HCT116 (cell line): ENCODE measurements around the gene APOC1. TPM values are rescaled to one million over a fixed set of nuclear protein-coding genes. Genes with fewer than 3 reads are reported as not detected.

Source experiments
- ATAC-seq: fragments of 200-7000 bp; cut with Tn5 transposase; 2 replicates; pipeline ENCODE4 v1.9.1; 2020; ENCODE audit warnings: mild to moderate bottlenecking, moderate library complexity
- BruUV-seq: library from RNA; stranded (reverse); fragments of 400-500 nt; replicated peaks from 2 replicates; lab custom pipeline; 2021; lab: Mats Ljungman, UMichigan
- CTCF ChIA-PET: fragments of 300-600 bp; sonication (Branson Sonifier 250); formaldehyde crosslinking; loops from one replicate; lab custom pipeline; 2021; ENCODE audit warnings: antibody characterized with exemption; lab: Charles Lee
- POLR2A ChIA-PET: fragments of 300-600, 350-600 bp; sonication (Branson Sonifier 250); formaldehyde crosslinking; loops from one replicate; lab custom pipeline; 2021; ENCODE audit warnings: antibody characterized with exemption; lab: Charles Lee
- RAD21 ChIA-PET, 2 experiments: fragments of 300-600 bp; sonication (Branson Sonifier 250); formaldehyde crosslinking; loops; one replicate each; lab custom pipeline; 2023; ENCODE audit warnings: low total read pairs in 2 of 2; ENCODE audit not compliant: uncharacterized antibody in 2 of 2, unreplicated experiment in 2 of 2, low non-redundant PET in 1 of 2; lab: Charles Lee
- DNase-seq: peaks from one replicate; pipeline ENCODE4 v3.0.0-alpha.2; 2010; ENCODE audit warnings: low read depth, low spot score
- H2AFZ ChIP-seq: fragments of 200-600 bp; shearing (Covaris generic), sonication (generic); 2 replicates; pipeline ENCODE4 v1.6.1; 2017; ENCODE audit warnings: low read depth, mixed run types, mixed read lengths, antibody characterized with exemption, low read length; ENCODE audit not compliant: poor library complexity, severe bottlenecking
- H3K27ac ChIP-seq: 2 replicates; pipeline ENCODE4 v1.5.1; 2012; ENCODE audit warnings: low read depth, low read length
- H3K27me3 ChIP-seq: fragments of 200-600 bp; sonication (generic); 2 replicates; pipeline ENCODE4 v1.6.1; 2016; ENCODE audit warnings: mixed run types, low read length, mixed read lengths; ENCODE audit not compliant: insufficient read depth
- H3K36me3 ChIP-seq, 2 experiments: fragments of 200-500 bp in 1 of 2; fragments of 200-600 bp in 1 of 2; sonication (Bioruptor generic) in 1 of 2; sonication (generic) in 1 of 2; 2 replicates each; pipeline versions ENCODE4 v1.5.1 to v1.6.1; 2014 to 2016; ENCODE audit warnings: low read length in 2 of 2, inconsistent platforms in 1 of 2, mixed read lengths in 1 of 2, mixed run types in 1 of 2; ENCODE audit not compliant: insufficient read depth in 2 of 2, control insufficient read depth in 1 of 2
- H3K4me1 ChIP-seq, 2 experiments: fragments of 200-600 bp in 1 of 2; sonication (generic) in 1 of 2; 2 replicates each; pipeline versions ENCODE4 v1.5.1 to v1.6.1; 2012 to 2017; ENCODE audit warnings: low read length in 2 of 2, inconsistent platforms in 1 of 2, mild to moderate bottlenecking in 1 of 2, mixed read lengths in 1 of 2, mixed run types in 1 of 2, moderate library complexity in 1 of 2; ENCODE audit not compliant: insufficient read depth in 2 of 2, control insufficient read depth in 1 of 2
- H3K4me2 ChIP-seq: fragments of 200-600 bp; sonication (generic); 2 replicates; pipeline ENCODE4 v1.6.1; 2017; ENCODE audit warnings: mixed run types, low read length, mixed read lengths
- H3K4me3 ChIP-seq, 2 experiments: fragments of 200-600 bp in 1 of 2; sonication (generic) in 1 of 2; replicated peaks in 1 of 2; 2 replicates each; pipeline ENCODE4 v1.5.1; 2011 to 2016; ENCODE audit warnings: low read length in 2 of 2, control low read depth in 1 of 2, low read depth in 1 of 2, mild to moderate bottlenecking in 1 of 2, mixed read lengths in 1 of 2, mixed run types in 1 of 2
- H3K79me2 ChIP-seq: fragments of 200-600 bp; sonication (generic); 2 replicates; pipeline ENCODE4 v1.6.1; 2017; ENCODE audit warnings: mild to moderate bottlenecking, mixed run types, low read length, moderate library complexity, mixed read lengths; ENCODE audit not compliant: insufficient read depth
- H3K9ac ChIP-seq: fragments of 200-600 bp; sonication (generic); 2 replicates; pipeline ENCODE4 v1.6.1; 2016; ENCODE audit warnings: low read length, mixed read lengths
- H3K9me2 ChIP-seq: fragments of 200-600 bp; sonication (generic), shearing (Covaris generic); 2 replicates; pipeline ENCODE4 v1.6.1; 2017; ENCODE audit warnings: mixed run types, mild to moderate bottlenecking, moderate library complexity; ENCODE audit not compliant: insufficient read depth
- H3K9me3 ChIP-seq, 2 experiments: fragments of 200-500 bp in 1 of 2; fragments of 200-600 bp in 1 of 2; sonication (Bioruptor generic) in 1 of 2; sonication (generic) in 1 of 2; 2 replicates each; pipeline ENCODE4 v1.6.1; 2014 to 2017; ENCODE audit warnings: low read length in 2 of 2, mixed read lengths in 2 of 2, inconsistent platforms in 1 of 2, low read depth in 1 of 2, mild to moderate bottlenecking in 1 of 2, mixed run types in 1 of 2, moderate library complexity in 1 of 2; ENCODE audit not compliant: control insufficient read depth in 1 of 2, insufficient read depth in 1 of 2
- H4K20me1 ChIP-seq: fragments of 200-600 bp; sonication (generic), shearing (Covaris generic); 2 replicates; pipeline ENCODE4 v1.6.1; 2017; ENCODE audit warnings: mixed run types, mild to moderate bottlenecking, moderate library complexity; ENCODE audit not compliant: insufficient read depth
- CBX3 ChIP-seq: IDR thresholded peaks from 2 replicates; pipeline ENCODE4 v1.6.1; 2012; ENCODE audit warnings: low read depth
- CEBPB ChIP-seq: IDR thresholded peaks from 2 replicates; pipeline ENCODE4 v1.6.1; 2012; ENCODE audit warnings: low read depth
- EGR1 ChIP-seq: IDR thresholded peaks from 2 replicates; pipeline ENCODE4 v1.6.1; 2012; ENCODE audit warnings: low read depth
- EZH2 ChIP-seq: fragments of 200-600 bp; sonication (generic); IDR thresholded peaks from 2 replicates; pipeline ENCODE4 v1.6.1; 2017; ENCODE audit warnings: antibody characterized with exemption, mixed run types
- EZH2phosphoT487 ChIP-seq: fragments of 200-600 bp; IDR thresholded peaks from 2 replicates; pipeline ENCODE4 v1.6.1; 2018; ENCODE audit warnings: antibody characterized with exemption, borderline replicate concordance
- FOSL1 ChIP-seq: IDR thresholded peaks from 2 replicates; pipeline ENCODE4 v1.6.1; 2012; ENCODE audit warnings: low read depth
- POLR2A ChIP-seq: IDR thresholded peaks from 2 replicates; pipeline ENCODE4 v1.7.0; 2011; ENCODE audit warnings: borderline replicate concordance; ENCODE audit not compliant: insufficient read depth, insufficient read length; ENCODE audit errors: extremely low read depth
- POLR2AphosphoS5 ChIP-seq: IDR thresholded peaks from 2 replicates; pipeline ENCODE4 v1.6.1; 2011; ENCODE audit warnings: mild to moderate bottlenecking, low read depth, low read length, moderate library complexity
- RAD21 ChIP-seq: IDR thresholded peaks from 2 replicates; pipeline ENCODE4 v1.6.1; 2012; ENCODE audit warnings: low read depth, mild to moderate bottlenecking
- SIN3A ChIP-seq: IDR thresholded peaks from 2 replicates; pipeline ENCODE4 v1.6.1; 2012; ENCODE audit warnings: low read depth
- SP1 ChIP-seq: IDR thresholded peaks from 2 replicates; pipeline ENCODE4 v1.6.1; 2012; ENCODE audit warnings: low read depth
- SRF ChIP-seq: IDR thresholded peaks from 2 replicates; pipeline ENCODE4 v1.6.1; 2012; ENCODE audit warnings: low read depth
- TCF7L2 ChIP-seq: IDR thresholded peaks from 2 replicates; pipeline ENCODE4 v1.7.0; 2011; ENCODE audit warnings: borderline replicate concordance, inconsistent platforms; ENCODE audit not compliant: insufficient read depth, insufficient read length; ENCODE audit errors: extremely low read depth
- ZFX ChIP-seq: fragments of 450-650 bp; IDR thresholded peaks from 2 replicates; pipeline ENCODE4 v1.6.1; 2017
- intact Hi-C: fragments of 100-400 bp; cut with micrococcal nuclease; formaldehyde crosslinking; loops from 2 replicates; pipeline ENCODE4 v1.10.0; 2022
- total RNA-seq: library from RNA; stranded (reverse); gene quantifications from one replicate; pipeline ENCODE4 v1.2.1, GENCODE V29; 2021; ENCODE audit not compliant: unreplicated experiment
- TF ChIP-seq, protein P1 (sequence below), 3 experiments: fragments of 200-600 bp in 1 of 3; sonication (generic) in 1 of 3; IDR thresholded peaks in 2 of 3; conservative IDR thresholded peaks in 1 of 3; 2 replicates each; pipeline ENCODE4 v1.5.1; 2012 to 2017; ENCODE audit warnings: low read depth in 2 of 3, low read length in 2 of 3, antibody characterized with exemption in 1 of 3, borderline replicate concordance in 1 of 3, control low read depth in 1 of 3, mild to moderate bottlenecking in 1 of 3, mixed read lengths in 1 of 3, mixed run types in 1 of 3, moderate library complexity in 1 of 3; ENCODE audit not compliant: insufficient read depth in 1 of 3
- TF ChIP-seq, protein P2 (sequence below): IDR thresholded peaks from 2 replicates; pipeline ENCODE4 v1.6.1; 2012
- TF ChIP-seq, protein P3 (sequence below): IDR thresholded peaks from 2 replicates; pipeline ENCODE4 v1.6.1; 2012; ENCODE audit warnings: low read depth

APOC1 gene
- total RNA-seq, 1 experiment from 2014 or later, result 5.1 TPM

DNA sequence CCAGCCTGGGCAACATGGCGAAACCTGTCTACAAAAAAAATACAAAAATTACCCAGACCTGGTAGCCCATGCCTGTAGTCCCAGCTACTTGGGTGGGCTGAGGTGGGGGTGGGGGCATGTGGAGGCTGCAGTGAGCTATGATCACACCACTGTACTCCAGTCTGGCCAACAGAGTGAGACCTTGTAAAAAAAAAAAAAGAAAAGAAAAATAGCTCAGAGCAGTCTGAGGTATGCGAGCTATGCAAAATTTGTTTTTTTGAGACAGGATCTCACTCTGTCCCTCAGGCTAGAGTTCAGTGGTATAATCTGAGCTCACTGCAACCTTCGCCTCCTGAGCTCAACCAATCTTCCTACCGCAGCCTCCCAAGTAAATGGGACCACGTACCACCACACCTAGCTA lies 30.5 kb upstream of the APOC1 start:
- intact Hi-C loops, result no loop called here
- POLR2A ChIA-PET, result no interaction called here
- DNase-seq (no peak), ATAC-seq (no peak)
- RAD21 ChIA-PET, result interaction anchor here in 1 of 2 experiments (0.6 kb wide), 1 partner anchor 54 kb away, joined by 4 read pairs; no protein-coding TSS in a partner anchor
- Histone ChIP-seq H3K4me3 (no peak overlapping the region), H3K4me1 (peaks cover 3 to 12% of the 10 kb centered on the region in 2 experiments), H3K79me2 (no peaks in the 10 kb centered on the region), H3K9me3 (no peaks in the 10 kb centered on the region), H2AFZ (no peak overlapping the region), H3K4me2 (no peak overlapping the region; the same call in 1 of the 2 replicates), H3K27ac (no peak overlapping the region), H3K36me3 (0 out of 4 replicates have a peak, but pooled peaks cover 0 to 4% of the 10 kb centered on the region in 2 experiments), H3K9ac (no peak overlapping the region), H4K20me1 (no peaks in the 10 kb centered on the region), H3K27me3 (no peaks in the 10 kb centered on the region), H3K9me2 (no peaks in the 10 kb centered on the region)
- TF ChIP-seq RAD21, result no peak
- TF ChIP-seq, protein P1, sequence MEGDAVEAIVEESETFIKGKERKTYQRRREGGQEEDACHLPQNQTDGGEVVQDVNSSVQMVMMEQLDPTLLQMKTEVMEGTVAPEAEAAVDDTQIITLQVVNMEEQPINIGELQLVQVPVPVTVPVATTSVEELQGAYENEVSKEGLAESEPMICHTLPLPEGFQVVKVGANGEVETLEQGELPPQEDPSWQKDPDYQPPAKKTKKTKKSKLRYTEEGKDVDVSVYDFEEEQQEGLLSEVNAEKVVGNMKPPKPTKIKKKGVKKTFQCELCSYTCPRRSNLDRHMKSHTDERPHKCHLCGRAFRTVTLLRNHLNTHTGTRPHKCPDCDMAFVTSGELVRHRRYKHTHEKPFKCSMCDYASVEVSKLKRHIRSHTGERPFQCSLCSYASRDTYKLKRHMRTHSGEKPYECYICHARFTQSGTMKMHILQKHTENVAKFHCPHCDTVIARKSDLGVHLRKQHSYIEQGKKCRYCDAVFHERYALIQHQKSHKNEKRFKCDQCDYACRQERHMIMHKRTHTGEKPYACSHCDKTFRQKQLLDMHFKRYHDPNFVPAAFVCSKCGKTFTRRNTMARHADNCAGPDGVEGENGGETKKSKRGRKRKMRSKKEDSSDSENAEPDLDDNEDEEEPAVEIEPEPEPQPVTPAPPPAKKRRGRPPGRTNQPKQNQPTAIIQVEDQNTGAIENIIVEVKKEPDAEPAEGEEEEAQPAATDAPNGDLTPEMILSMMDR (IDR thresholded peaks at IDR 0.05 in 2 of 3, conservative IDR thresholded peaks at IDR 0.05 in 1 of 3; ENCODE audit: borderline replicate concordance in 1 of 3, insufficient read depth in 1 of 3, low read depth in 2 of 3, low read length in 2 of 3), result no peak
- no peak for TF ChIP-seq POLR2A
- no peak for TF ChIP-seq ZFX
- no peak for TF ChIP-seq SP1
- no peak for TF ChIP-seq SRF
- TF ChIP-seq, protein P2, sequence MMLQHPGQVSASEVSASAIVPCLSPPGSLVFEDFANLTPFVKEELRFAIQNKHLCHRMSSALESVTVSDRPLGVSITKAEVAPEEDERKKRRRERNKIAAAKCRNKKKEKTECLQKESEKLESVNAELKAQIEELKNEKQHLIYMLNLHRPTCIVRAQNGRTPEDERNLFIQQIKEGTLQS, result no peak
- TF ChIP-seq EZH2phosphoT487, result no peak
- TF ChIP-seq FOSL1, result no peak
- TF ChIP-seq CBX3, result no peak
- TF ChIP-seq, protein P3, sequence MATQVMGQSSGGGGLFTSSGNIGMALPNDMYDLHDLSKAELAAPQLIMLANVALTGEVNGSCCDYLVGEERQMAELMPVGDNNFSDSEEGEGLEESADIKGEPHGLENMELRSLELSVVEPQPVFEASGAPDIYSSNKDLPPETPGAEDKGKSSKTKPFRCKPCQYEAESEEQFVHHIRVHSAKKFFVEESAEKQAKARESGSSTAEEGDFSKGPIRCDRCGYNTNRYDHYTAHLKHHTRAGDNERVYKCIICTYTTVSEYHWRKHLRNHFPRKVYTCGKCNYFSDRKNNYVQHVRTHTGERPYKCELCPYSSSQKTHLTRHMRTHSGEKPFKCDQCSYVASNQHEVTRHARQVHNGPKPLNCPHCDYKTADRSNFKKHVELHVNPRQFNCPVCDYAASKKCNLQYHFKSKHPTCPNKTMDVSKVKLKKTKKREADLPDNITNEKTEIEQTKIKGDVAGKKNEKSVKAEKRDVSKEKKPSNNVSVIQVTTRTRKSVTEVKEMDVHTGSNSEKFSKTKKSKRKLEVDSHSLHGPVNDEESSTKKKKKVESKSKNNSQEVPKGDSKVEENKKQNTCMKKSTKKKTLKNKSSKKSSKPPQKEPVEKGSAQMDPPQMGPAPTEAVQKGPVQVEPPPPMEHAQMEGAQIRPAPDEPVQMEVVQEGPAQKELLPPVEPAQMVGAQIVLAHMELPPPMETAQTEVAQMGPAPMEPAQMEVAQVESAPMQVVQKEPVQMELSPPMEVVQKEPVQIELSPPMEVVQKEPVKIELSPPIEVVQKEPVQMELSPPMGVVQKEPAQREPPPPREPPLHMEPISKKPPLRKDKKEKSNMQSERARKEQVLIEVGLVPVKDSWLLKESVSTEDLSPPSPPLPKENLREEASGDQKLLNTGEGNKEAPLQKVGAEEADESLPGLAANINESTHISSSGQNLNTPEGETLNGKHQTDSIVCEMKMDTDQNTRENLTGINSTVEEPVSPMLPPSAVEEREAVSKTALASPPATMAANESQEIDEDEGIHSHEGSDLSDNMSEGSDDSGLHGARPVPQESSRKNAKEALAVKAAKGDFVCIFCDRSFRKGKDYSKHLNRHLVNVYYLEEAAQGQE, result no peak
- no peak for TF ChIP-seq TCF7L2
- no peak for TF ChIP-seq EZH2
- TF ChIP-seq EGR1, result no peak
- no peak for TF ChIP-seq CEBPB
- no peak for TF ChIP-seq POLR2AphosphoS5
- no peak for TF ChIP-seq SIN3A
- CTCF ChIA-PET, result no interaction called here
- BruUV-seq, result no TSS peak
